Stimulated activated CD4-positive, alpha-beta T cell treated with anti-CD3 and anti-CD28 coated beads, Interleukin-15, amount 100 ng/mL, for 1 hour (primary cell): ENCODE results near the gene LRRC72.
"Not testable (repeated sequence)": the region's sequence is repeated elsewhere in the genome, so short reads cannot be mapped to it uniquely, and the experiment has no call there.

ENCODE experiments used
- DNase-seq, 2 donors: peaks; one replicate each; pipeline ENCODE4 v3.0.0-alpha.2; 2020; ENCODE audit warnings: low read depth in 1 of 2, low spot score in 1 of 2

Gene LRRC72

DNA sequence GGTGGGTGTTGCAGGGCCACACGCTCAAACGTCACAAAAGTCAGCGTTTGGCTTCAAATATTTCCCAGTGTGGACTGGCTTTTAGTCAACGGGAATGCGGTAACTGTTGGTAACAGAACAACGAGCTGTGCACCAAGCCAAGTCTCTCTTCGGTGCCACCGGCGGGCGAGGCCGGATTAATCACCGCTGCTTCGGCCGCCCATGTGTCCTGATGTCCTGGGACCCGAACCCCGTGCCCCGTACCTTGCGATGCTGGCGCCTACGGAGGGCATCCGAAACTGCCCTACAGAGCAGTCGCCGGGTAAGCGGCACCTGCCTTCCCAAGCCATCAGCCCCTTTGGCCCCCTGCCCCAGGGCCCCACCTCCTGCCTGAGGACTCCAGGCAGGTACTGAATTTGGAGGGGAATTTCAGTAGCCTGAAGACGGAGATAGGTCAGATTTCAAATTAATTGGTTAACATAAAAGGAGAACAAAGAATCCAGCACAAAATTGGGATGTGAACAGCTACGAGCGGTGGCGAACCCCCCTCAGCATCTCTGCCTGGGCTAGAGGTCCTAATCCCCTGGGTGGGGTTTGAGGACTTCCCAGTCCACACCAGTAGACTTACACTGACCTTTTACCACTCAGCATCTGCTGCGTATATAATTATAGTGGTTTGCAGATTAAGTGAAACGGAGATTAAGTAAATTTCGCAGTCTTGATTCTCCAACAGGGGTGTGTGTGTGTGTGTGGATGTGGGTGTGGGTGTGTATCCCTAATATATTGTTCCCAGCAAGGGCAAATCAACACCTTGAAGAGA lies at the start of gene LRRC72:
Gene LRRC72, plus strand, starts transcription at position 84 of the 799 bp plus-strand sequence. Its CDS starts 128 bp downstream, at position 212.
- no peak for DNase-seq

DNA sequence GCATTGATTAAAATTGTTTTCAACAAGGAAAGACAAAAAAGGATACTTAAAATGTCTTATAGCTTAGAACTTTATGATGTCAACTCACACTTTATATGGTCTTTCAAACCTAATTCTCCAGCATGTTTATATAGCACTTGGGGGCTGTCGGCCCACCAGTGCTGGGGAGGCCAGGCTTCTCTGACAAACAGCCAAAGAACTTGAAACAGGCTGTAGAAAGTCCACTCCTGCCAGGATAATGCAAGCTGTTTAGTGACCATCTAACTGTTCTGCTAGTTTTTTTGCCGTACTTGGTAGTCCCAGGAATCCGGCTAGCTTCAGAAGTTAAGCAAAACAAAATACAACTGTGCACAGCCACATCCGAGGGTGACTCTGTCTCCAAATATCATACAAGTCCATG lies 47.5 kb upstream of the LRRC72 start:
- DNase-seq = no peak

DNA sequence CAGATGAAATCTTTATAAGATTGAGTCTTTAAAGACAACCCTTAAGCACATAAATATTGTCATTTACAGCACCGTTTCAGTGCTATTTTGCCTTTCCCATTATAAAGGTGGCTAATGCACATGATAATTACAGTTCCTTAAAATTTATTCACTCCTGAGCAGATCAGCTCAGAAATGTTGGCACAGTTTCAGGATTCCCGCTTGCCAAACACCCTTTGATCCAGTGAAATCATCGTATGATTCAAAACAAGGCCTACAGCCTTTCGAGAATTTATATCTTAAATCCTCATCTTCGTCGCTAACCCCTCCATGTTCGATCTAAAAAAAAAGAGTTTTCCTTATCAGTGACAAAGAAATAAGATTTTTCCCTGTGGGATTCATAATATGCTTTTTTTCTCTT lies 47.0 kb upstream of the LRRC72 start:
- no peak for DNase-seq

DNA sequence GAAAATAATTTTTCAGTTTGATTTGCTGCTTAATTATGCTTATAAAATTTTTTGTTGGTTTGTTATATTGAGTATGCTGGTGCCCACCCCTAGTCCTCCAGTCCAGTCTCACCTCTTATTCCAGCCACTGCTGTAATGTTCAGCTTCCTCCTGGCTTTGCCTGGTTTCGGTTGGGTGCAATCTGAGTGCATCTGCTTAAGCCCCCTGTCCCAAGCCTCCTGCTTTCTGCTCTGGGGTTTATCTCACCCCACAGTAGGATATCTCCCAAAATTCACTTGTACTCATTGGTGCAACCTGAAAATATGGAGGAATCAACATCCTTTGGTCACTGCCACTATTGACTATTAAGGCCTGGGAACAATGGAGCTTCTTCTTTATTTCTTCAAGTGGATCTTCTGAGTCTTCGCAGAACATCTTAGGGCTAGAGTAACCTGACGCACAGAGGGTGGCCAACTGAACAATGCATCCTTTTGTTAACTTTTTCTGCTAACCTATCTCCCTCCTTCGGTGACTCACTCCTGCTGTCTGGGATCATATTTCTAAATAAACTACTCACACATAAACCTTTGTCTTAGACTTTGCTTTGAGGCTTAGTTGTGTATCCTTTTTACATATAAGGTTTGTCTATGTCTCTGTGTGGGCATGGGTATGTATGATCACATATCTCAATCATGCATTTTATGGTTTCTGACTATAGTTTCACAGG lies 42.0 kb upstream of the LRRC72 start:
- DNase-seq = no peak

DNA sequence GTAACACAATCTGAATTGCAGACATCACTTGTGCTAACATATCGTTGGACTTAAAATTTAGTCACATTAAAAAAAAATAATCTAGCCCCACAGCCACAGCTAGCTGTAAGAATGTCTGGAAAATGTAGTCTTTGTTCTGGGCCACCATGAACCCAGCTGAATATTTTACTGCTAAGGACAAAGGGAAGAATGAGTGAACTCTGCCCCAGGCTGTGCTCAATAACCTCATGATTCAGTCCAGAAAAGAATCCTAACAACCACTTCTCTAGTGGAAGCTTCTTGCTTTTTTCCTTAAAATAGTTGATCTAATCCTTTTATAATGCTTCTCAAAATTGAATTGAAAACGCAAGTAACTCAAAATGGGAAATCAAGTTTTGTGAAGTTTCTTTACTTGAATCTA lies 35.5 kb upstream of the LRRC72 start:
- no peak for DNase-seq

DNA sequence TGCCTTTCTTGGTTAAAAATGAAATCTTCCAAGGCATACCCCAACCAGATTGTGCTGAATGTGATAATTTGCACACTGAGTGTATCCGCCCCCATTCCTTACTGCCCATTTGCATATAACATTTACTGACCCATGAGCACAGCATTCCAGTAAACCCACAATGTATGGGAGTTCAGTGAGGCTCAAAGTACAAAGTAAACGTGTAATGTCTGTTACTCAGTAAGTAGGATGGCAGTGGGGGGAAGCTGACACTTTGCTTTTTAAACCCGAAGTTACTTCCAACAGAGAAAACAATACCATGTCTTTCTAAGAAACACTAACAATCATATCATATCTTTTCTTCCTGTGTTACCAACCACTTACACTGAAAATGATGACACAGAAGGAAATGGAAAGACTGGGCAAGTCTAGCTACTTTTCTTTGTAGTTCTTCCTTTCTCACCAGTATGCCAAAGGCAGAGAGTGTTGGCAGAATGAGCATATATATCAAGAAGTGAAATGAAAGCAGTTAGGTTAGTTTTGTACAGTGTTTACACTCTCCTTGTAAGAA lies 34.0 kb upstream of the LRRC72 start:
- no peak for DNase-seq

DNA sequence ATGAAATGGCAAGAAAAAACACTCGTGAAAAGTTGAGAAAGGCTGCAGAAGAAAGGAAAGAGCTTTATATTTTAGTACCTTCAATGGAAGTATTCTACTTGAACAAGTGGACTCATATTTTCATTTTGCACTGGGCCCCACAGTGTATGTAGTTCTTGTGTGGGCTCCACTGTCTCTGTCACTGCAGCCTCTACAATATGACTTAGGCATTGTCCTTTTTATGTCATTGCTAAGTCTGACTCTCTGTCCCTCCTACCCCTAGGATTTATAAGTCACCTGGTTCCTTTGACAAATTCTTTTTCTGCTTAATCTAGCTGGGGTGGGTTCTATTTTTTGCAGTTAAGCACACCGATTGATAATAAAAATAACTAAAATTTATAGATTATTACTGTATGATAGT lies 33.4 kb upstream of the LRRC72 start:
- no peak for DNase-seq

DNA sequence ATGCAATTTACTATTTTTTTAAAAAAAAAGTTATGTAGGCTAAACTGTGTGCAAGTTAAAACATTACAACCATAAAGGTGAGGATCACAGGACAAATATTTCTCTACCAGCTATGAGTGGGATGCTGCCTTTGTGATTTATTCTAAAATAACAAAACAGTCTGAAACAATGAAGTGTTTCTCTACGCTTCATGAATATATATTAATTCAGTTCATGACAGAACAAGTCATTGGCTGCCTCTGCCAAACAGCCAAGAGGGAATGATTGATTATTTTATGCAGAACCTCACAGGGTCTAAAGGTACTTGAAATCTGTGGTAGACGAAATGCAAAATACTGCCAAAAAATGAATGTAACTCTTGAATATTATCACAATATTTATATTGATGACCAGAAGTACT lies 32.1 kb upstream of the LRRC72 start:
- DNase-seq = no peak

DNA sequence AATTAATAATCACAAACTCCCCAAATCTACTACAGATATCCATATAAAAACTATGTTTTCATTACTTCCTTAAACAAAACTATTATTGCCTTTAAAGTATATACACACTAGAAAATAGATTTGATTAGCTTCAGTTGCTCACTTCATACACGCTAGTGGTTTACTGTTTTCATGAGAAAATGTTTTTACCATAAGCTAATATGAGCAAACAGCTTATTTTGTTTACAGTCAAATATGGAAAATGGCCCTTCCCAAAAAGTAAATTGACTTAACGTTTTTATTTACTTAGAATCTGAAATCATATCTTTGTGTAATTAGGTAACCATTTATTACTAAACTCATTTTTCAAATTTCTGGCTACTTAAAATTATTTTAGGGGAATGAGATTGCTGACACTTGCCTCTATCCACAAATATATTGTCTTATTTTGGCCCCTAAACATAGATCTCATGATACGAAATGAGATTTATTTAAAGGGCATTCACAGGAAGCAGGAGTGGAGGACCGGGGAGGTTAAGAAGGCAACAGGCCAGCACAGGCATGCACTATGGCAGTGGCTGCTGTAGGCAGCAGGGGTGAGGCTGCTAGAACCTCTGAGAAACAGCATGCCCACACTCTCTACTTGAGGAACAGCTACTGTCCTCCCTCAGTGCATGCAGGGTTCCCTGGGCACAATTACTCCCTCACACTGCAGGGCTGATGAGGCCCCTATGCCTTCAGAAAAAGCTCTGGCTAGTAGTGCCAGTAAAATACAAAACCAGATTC lies 31.5 kb upstream of the LRRC72 start:
- no peak for DNase-seq

DNA sequence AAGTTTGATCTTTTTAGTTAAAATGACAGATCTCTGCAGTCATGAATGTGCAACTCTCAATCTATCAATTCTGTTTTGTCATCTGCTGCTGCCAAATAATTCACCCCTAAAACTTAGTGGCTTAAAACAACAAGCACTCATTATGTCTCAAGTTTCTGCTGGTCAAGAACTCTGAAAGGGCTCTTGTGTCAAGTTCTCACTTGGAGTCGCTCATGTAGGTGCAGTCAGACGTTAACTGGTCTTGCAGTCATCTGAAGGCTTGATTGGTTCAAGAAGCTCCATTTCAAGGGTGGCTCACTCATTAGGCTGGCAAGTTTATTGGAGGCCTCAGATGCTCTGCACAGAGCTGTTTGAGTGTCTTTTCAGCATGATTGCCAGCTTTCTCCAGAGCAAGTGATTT lies 28.5 kb upstream of the LRRC72 start:
- DNase-seq = no peak

DNA sequence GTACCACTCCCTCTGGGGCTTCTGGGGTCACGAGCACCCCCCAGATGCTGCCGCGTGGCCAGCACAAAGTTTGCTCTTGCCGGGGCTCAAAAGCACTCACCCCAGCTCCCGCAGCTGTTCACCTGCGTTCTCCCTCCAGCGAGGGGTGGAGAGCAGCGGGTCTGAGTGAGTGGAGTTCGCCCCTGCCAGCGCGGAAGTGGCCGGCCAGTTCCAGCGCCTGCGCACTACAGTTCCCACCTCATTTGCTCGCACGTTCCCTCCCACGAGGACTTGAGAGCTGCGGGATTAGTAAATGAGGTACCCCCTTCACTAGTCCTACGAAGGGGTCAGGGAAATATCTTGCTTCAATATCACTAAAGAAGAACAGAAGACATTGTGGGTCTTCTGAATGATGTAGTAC lies 24.3 kb upstream of the LRRC72 start:
- DNase-seq = no peak

DNA sequence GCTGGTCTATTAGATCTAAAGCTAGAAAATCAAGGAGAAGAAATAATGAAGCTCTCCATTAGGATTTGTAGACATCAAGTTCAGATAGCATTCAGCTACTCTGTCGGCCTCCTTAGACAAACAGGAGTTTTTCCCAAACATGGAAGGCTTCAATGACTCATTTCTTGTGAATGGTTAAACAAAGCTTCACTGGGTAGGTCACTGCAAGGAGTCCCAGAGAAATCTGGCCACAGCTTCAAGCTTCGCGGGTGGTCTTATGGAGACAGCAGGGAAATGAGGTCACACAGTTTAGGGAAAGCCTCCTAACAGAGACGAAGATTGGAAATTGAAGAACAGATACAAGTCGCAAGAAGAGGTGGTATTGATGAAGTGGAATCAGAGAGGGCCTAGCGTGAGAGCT lies 22.6 kb upstream of the LRRC72 start:
- DNase-seq = no peak

DNA sequence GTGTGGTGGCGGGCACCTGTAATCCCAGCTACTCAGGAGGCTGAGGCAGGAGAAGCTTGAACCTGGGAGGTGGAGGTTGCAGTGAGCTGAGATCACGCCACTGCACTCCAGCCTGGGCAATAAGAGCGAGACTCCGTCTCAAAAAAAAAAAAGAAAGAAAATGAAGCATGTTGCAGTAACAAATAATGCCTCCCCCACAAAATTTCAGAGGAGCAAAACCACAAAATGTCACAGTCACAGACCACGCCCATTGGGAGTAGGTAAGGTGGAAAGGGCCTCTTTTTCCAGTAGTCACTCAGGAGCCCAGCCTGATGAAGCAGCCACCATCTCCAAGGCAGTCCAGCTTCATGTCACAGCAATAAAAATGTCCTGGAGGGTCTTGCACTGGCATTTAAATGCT lies 20.2 kb upstream of the LRRC72 start:
- not testable (repeated sequence) for DNase-seq

DNA sequence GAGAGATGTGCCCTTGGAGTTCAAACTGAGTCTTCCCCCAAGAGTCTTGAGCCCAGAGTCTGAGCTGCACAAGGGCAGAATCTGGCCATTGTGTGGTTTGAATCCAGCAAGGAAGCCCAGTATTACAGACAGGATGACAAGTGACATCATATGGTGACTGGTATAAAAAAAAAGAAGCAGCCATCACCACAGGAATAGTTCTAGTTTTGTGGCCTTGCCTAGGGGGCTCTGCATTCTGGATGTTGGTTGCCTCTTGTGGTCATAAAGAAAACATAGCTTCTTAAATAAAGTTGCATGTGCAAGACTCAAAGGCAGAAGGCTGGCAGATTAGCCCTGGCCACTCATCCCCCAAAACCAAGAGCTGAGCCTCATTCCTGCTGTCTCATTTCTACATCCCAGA lies 16.8 kb upstream of the LRRC72 start:
- DNase-seq = no peak

DNA sequence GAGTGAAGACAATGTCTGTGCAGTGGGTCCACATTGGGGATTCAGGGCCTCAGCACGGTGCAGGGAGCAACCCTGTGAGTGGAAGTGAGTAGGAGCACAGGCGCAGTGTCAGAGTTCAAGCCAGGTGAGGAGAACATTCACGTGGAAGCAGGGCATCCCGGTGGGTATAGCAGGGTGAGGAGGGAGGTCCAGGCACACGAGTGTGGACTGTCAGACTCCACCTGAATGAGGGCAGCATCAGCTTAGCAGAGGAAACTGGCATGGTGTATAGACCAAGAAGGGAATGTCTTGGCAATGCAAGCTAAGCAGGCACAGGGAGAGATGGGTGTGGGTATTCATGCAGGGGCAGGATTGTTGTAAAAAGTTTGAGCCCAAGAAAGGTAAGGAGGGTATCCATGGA lies 15.3 kb upstream of the LRRC72 start:
- no peak for DNase-seq

DNA sequence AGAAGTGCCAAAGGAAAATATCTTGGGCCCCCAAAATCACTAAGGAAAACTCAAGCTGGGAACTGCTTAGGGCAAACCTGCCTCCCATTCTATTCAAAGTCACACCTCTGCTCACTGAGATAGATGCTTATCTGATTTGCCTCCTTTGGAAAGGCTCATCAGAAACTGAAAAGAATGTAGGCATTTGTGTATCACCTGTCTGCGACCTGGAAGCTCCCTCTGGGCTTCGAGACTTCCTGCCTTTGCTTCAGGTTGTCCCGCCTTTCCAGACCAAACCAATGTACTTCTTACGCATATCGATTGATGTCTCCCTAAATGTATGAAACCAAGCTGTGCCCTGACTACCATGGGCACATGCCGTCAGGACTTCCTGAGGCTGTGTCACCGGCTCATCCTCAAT lies 14.5 kb upstream of the LRRC72 start:
- no peak for DNase-seq

DNA sequence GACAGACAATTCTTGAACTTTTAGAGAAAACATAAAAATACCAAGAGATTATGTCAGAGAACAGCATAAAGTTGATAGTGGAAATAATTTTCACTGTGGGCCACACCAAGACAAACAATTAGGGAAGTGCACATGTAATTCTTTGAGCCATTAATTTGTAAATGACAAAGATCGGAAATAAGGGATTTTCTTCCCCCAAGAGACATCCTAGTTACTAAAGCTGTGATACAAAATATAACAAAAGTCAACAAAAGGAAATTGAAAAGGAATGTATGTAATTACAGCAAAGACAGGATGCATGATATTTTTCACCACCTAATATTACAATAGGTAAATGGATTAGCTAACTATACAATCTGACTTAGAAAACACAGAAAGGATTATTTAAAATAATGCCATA lies 12.4 kb upstream of the LRRC72 start:
- DNase-seq = no peak

DNA sequence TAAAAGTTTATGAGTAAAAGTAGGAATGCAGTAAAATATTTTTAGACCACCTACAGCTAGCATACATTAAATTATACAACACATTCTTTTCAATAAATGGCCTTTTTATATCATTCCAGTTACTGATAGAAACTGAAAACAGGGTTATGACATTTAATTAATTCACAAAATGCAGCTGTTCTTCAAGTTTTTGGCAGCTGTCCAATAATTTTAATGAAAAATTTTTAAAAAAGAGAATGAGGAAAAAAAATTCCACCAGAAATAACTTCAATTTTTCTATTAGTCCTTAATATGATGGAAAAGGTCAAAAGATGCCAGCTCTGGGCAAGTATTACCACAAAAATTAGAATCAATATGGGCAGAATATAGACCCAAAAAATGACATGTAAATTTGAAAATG lies 11.9 kb upstream of the LRRC72 start:
- DNase-seq = no peak

DNA sequence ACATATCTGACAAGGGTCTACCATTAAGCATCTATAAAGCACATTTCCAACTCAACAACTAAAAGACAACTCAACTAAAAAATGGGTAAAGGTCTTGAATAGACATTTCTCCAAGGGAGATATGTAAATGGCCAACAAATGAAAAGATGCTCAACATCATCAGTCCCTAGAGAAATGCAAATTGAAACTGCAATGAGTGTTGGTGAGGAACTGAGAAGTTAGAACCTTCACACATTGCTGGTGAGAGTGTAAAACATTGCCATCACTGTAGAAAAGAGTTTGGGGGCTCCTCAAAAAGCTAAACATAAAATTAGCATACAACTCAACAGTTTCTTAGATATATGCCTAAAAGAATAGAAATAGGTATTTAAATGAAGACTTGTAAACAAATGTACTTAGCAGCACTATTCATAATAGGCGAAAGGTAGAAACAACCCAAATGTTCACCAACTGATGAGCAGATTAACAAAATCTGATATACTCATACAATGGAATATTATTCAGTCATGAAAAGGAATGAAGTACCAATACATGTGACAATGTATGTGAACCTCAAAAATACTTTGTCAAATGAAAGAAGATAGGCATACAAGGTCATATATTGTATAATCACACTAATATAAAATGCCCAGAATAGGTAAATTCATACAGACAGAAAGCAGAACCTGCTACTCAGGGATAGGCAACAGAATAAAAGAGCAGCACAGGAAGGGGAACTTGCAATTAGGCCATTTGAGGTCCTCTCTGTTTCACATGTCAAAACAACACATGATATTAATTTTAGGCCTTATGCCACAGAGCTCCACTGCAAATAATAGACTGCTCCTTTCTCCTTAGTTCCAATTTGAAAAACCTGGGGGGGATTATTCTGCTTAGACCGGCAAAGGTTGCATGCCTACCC lies 10.6 kb upstream of the LRRC72 start:
- no peak for DNase-seq

DNA sequence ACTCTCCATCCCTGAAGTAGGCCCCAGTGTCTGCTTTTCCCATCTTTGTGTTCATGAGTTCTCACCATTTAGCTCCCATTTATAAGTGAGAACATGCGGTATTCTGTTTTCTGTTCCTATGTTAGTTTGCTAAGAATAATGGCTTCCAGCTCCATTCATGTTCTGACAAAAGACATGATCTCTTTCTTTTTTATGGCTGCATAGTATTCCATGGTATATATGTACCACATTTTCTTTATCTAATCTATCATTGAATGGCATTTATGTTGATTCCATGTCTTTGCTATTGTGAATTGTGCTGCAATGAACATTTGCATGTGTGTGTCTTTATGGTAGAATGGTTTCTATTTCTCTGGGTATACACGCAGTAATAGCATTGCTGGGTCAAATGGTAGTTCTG lies 6.6 kb upstream of the LRRC72 start:
- DNase-seq = not testable (repeated sequence)

DNA sequence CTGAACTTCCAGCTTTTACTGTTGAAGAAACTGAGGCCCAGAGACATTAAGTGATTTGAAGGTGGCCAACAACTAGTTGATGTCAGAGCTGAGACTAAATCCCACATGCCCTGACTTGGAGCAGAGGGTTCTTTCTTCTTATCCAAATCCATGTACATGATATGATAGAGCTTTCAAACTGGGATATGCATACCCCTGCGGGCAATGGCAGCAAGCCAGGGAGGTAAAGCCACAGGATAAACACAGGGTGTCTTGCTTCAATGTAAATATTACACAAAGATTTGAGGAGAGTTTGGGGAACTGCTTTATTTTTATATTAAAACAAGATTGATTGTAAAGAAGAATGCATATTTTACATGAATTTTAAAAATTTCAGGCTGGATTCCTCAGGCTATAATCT lies 2.3 kb upstream of the LRRC72 start:
- DNase-seq = no peak
